Gastrocnemius medialis (tissue), 4 donors: ENCODE data around the gene HAGHL.

Source experiments
- CTCF ChIP-seq, 5 experiments: fragments of 450-650 bp in 3 of 5; fragments of 200-600 bp in 2 of 5; sonication (generic) in 2 of 5; IDR thresholded peaks in 4 of 5; conservative IDR thresholded peaks in 1 of 5; 1 replicate in 4 of 5; 2 replicates in 1 of 5; pipeline ENCODE4 v1.5.1; 2016 to 2019; ENCODE audit warnings: antibody characterized with exemption in 5 of 5, mild to moderate bottlenecking in 3 of 5, moderate library complexity in 3 of 5
- POLR2A ChIP-seq, 2 donors: fragments of 450-650 bp; IDR thresholded peaks; one replicate each; pipeline ENCODE4 v1.6.1; 2017; ENCODE audit warnings: antibody characterized with exemption in 2 of 2, mild to moderate bottlenecking in 2 of 2, moderate library complexity in 2 of 2

- TF ChIP-seq POLR2A (IDR thresholded peaks at IDR 0.05) (no peak), CTCF (IDR thresholded peaks at IDR 0.05 in 4 of 5, conservative IDR thresholded peaks at IDR 0.05 in 1 of 5) (no peak)
Measured at GRCh38 chr16:705431-706188, 21.3 kb upstream of the HAGHL start, which contains the start of gene FBXL16.
